B cell (primary cell): ENCODE measurements around the gene EGR2. TPM values are rescaled to one million over a fixed set of nuclear protein-coding genes. Genes with fewer than 3 reads are reported as not detected.

Experiments used
- ATAC-seq: fragments of 200-7000 bp; cut with Tn5 transposase; one replicate; pipeline ENCODE4 v1.10.0; 2021; ENCODE audit warnings: low read depth, mild to moderate bottlenecking, moderate number of reproducible peaks, moderate library complexity
- CTCF ChIA-PET: fragments of 350-600 bp; sonication (Branson Sonifier 250); formaldehyde crosslinking; loops from one replicate; lab custom pipeline; 2021; ENCODE audit warnings: antibody characterized with exemption, inconsistent platforms; lab: Charles Lee
- POLR2A ChIA-PET: fragments of 350-600 bp; sonication (Branson Sonifier 250); formaldehyde crosslinking; loops from one replicate; lab custom pipeline; 2021; ENCODE audit warnings: antibody characterized with exemption; lab: Charles Lee
- DNase-seq: peaks from one replicate; pipeline ENCODE4 v3.0.0; 2013
- H2AFZ ChIP-seq: 2 replicates; pipeline ENCODE4 v1.6.1; 2012; ENCODE audit warnings: mild to moderate bottlenecking, low read depth, low read length; ENCODE audit not compliant: insufficient read depth, poor library complexity, severe bottlenecking
- H3K27ac ChIP-seq, 2 donors: 1 replicate in 1 of 2; 2 replicates in 1 of 2; pipeline ENCODE4 v1.5.1; 2012 to 2013; ENCODE audit warnings: low read length in 2 of 2, mild to moderate bottlenecking in 2 of 2, moderate library complexity in 1 of 2
- H3K27me3 ChIP-seq, 4 experiments: fragments of 200-600 bp in 1 of 4; sonication (generic) in 1 of 4; replicated peaks in 1 of 4; 1 replicate in 2 of 4; 2 replicates in 2 of 4; pipeline versions ENCODE4 v1.6.1 to v1.7.0; 2013 to 2016; ENCODE audit warnings: low read length in 3 of 4, mild to moderate bottlenecking in 2 of 4, mixed read lengths in 1 of 4, moderate library complexity in 1 of 4; ENCODE audit not compliant: insufficient read depth in 4 of 4, control insufficient read depth in 3 of 4; ENCODE audit errors: control extremely low read depth in 1 of 4
- H3K36me3 ChIP-seq, 2 experiments: replicated peaks in 1 of 2; 1 replicate in 1 of 2; 2 replicates in 1 of 2; pipeline versions ENCODE4 v1.6.1 to v1.7.1; 2013; ENCODE audit warnings: low read length in 1 of 2; ENCODE audit not compliant: insufficient read depth in 2 of 2, control insufficient read depth in 1 of 2; ENCODE audit errors: control extremely low read depth in 1 of 2, extremely low read depth in 1 of 2
- H3K4me1 ChIP-seq, 2 donors: fragments of 200-600 bp in 1 of 2; sonication (generic) in 1 of 2; 1 replicate in 1 of 2; 2 replicates in 1 of 2; pipeline versions ENCODE4 v1.5.1 to v1.6.1; 2013 to 2017; ENCODE audit warnings: low read length in 2 of 2; ENCODE audit not compliant: control insufficient read depth in 2 of 2, insufficient read depth in 2 of 2
- H3K4me2 ChIP-seq: replicated peaks from 2 replicates; pipeline ENCODE3; 2012; ENCODE audit warnings: mild to moderate bottlenecking, low read depth, low read length; ENCODE audit not compliant: poor library complexity, severe bottlenecking
- H3K4me3 ChIP-seq, 5 experiments: fragments of 200-600 bp in 1 of 5; sonication (generic) in 1 of 5; 1 replicate in 3 of 5; 2 replicates in 2 of 5; pipeline versions ENCODE4 v1.5.1 to v1.7.0; 2011 to 2016; ENCODE audit warnings: low read length in 4 of 5, mild to moderate bottlenecking in 4 of 5, low read depth in 2 of 5, control low read depth in 1 of 5, moderate library complexity in 1 of 5; ENCODE audit not compliant: insufficient read depth in 1 of 5; ENCODE audit errors: control extremely low read depth in 1 of 5, extremely low read depth in 1 of 5
- H3K79me2 ChIP-seq: fragments of 200-600 bp; sonication (generic); one replicate; pipeline ENCODE4 v1.6.0; 2016; ENCODE audit warnings: low read length; ENCODE audit not compliant: control insufficient read depth, insufficient read depth
- H3K9ac ChIP-seq: fragments of 200-600 bp; sonication (generic); 2 replicates; pipeline ENCODE4 v1.6.1; 2017; ENCODE audit warnings: mild to moderate bottlenecking, low read length, moderate library complexity
- H3K9me3 ChIP-seq, 3 donors: one replicate each; pipeline versions ENCODE4 v1.6.1 to v1.7.1; 2013; ENCODE audit warnings: low read length in 2 of 3; ENCODE audit not compliant: control insufficient read depth in 2 of 3, insufficient read depth in 1 of 3; ENCODE audit errors: control extremely low read depth in 1 of 3
- H4K20me1 ChIP-seq: 2 replicates; pipeline ENCODE4 v1.6.0; 2012; ENCODE audit warnings: mild to moderate bottlenecking, low read length; ENCODE audit not compliant: insufficient read depth, control insufficient read depth, poor library complexity, severe bottlenecking
- H3K27ac Mint-ChIP-seq: one replicate; pipeline ENCODE4 v1.8.0; 2021; ENCODE audit warnings: mixed read lengths
- H3K27me3 Mint-ChIP-seq: one replicate; pipeline ENCODE4 v1.8.0; 2021; ENCODE audit warnings: mixed read lengths
- H3K4me1 Mint-ChIP-seq: one replicate; pipeline ENCODE4 v1.8.0; 2021; ENCODE audit warnings: mixed read lengths
- H3K4me3 Mint-ChIP-seq: one replicate; pipeline ENCODE4 v1.8.0; 2021; ENCODE audit warnings: mixed read lengths
- H3K9me3 Mint-ChIP-seq: one replicate; pipeline ENCODE4 v1.8.0; 2022; ENCODE audit warnings: mixed read lengths; ENCODE audit not compliant: insufficient read depth
- EZH2 ChIP-seq: IDR thresholded peaks from 2 replicates; pipeline ENCODE4 v1.6.1; 2012; ENCODE audit warnings: borderline replicate concordance, low read depth, mild to moderate bottlenecking, moderate library complexity, low read length; ENCODE audit not compliant: insufficient read depth, poor library complexity, severe bottlenecking
- WGBS: methylation state at CpG from one replicate; pipeline ENCODE4 v1.1.5; 2013; ENCODE audit warnings: missing lambda C conversion rate; ENCODE audit not compliant: insufficient coverage; 5-methylcytosine and 5-hydroxymethylcytosine counted together
- intact Hi-C: fragments of 100-400 bp; cut with micrococcal nuclease; formaldehyde crosslinking; loops from one replicate; pipeline ENCODE4 v1.10.0; 2022
- polyA plus RNA-seq: library from polyadenylated mRNA; depleted of rRNA; stranded (reverse); fragments of >200 nt; gene quantifications from 2 replicates; pipeline ENCODE4 v1.2.3, GENCODE V29; 2012
- total RNA-seq, 2 donors: library from RNA; stranded (reverse); fragments of 120-200 nt in 1 of 2; gene quantifications; 1 replicate in 1 of 2; 2 replicates in 1 of 2; pipeline versions ENCODE4 v1.2.3 to v1.2.4, GENCODE V29; 2013 to 2022
- TF ChIP-seq, protein P1 (sequence below): fragments of 200-600 bp; IDR thresholded peaks from one replicate; pipeline ENCODE4 v1.8.0; 2022; ENCODE audit warnings: antibody characterized with exemption, mild to moderate bottlenecking

EGR2 gene
- total and polyA plus RNA-seq, 2 donors (not counting 1 experiment from before 2014, with no cell fraction given) = 6.3 to 10.9 TPM

DNA sequence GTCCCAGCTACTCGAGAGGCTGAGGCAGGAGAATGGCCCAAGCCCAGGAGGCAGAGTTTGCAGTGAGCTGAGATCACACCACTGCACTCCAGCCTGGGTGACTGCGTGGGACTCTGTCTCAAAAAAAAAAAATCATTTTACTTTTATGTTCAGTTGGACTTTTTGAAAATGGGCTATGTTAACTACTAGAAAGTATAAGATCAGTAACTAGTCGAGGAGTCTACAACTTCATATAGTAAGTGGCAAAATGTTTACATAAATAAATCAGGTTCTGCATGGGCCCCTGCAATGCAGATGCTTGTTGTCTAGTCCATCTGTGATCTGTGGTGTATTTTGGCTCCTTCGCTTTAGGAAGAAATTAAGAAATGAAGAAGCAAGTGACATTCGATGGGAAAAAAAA lies 23.9 kb downstream of the EGR2 start:
- Histone ChIP-seq H3K79me2 (no peaks in the 10 kb centered on the region), H3K4me1 (no peaks in the 10 kb centered on the region), H3K9me3 (no peaks in the 10 kb centered on the region), H2AFZ (no peak overlapping the region), H3K27me3 (peaks cover 0 to 4% (median 0%) of the 10 kb centered on the region in 4 experiments), H3K4me3 (no peak overlapping the region), H4K20me1 (no peaks in the 10 kb centered on the region), H3K27ac (no peak overlapping the region), H3K36me3 (no peaks in the 10 kb centered on the region), H3K4me2 (no peak overlapping the region), H3K9ac (no peak overlapping the region)
- TF ChIP-seq, protein P1, sequence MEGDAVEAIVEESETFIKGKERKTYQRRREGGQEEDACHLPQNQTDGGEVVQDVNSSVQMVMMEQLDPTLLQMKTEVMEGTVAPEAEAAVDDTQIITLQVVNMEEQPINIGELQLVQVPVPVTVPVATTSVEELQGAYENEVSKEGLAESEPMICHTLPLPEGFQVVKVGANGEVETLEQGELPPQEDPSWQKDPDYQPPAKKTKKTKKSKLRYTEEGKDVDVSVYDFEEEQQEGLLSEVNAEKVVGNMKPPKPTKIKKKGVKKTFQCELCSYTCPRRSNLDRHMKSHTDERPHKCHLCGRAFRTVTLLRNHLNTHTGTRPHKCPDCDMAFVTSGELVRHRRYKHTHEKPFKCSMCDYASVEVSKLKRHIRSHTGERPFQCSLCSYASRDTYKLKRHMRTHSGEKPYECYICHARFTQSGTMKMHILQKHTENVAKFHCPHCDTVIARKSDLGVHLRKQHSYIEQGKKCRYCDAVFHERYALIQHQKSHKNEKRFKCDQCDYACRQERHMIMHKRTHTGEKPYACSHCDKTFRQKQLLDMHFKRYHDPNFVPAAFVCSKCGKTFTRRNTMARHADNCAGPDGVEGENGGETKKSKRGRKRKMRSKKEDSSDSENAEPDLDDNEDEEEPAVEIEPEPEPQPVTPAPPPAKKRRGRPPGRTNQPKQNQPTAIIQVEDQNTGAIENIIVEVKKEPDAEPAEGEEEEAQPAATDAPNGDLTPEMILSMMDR = no peak
- TF ChIP-seq EZH2 = no peak
- intact Hi-C loops = no loop called here
- Mint-ChIP-seq H3K4me3 (no peak overlapping the region), H3K27me3 (peaks cover 16% of the 10 kb centered on the region), H3K4me1 (no peaks in the 10 kb centered on the region), H3K9me3 (no peaks in the 10 kb centered on the region), H3K27ac (no peak overlapping the region)
- CTCF ChIA-PET = interaction anchor here (0.8 kb wide), 1 partner anchor 17 kb away, joined by 3 read pairs; no protein-coding TSS in a partner anchor
- ATAC-seq (no peak), DNase-seq (no peak)
- 100% methylated on average over 1 of the region's 5 CpGs for WGBS
- POLR2A ChIA-PET = no interaction called here

DNA sequence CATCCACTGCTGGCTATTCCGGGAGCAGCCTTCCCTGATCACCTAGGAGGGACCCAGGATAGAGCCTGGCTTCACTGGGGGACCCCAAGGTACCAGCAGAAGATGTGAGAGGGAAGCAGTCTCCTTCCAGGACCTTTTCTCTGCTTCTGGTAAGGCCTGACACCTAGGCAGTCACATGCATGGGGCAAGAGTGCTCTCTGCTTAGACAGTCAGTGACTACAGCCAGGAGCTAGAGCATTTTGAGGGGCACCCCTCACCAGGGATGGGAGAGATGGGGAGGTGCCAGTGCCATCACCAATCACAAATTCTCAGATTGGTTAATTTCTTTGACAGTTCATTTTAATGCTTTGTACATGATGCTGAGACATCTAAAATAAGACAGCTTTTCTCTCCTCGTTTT lies 25.6 kb downstream of the EGR2 start:
- no peaks in the 10 kb centered on the region for H3K4me1 ChIP-seq
- POLR2A ChIA-PET = no interaction called here

More for the DNA sequence above, 25.6 kb downstream of the EGR2 start:
- intact Hi-C loops = no loop called here
- H4K20me1 ChIP-seq = no peaks in the 10 kb centered on the region
- TF ChIP-seq, protein P1 = no peak
- TF ChIP-seq EZH2 = no peak
- no peak overlapping the region for H3K4me3 Mint-ChIP-seq
- no peak overlapping the region for H3K27ac Mint-ChIP-seq
- H3K9ac ChIP-seq = no peak overlapping the region
- CTCF ChIA-PET = interaction anchor here (0.9 kb wide), 1 partner anchor 12 kb away, joined by 3 read pairs; no protein-coding TSS in a partner anchor
- H3K27me3 Mint-ChIP-seq = peaks cover 2% of the 10 kb centered on the region
- no peaks in the 10 kb centered on the region for H3K79me2 ChIP-seq
- H3K27me3 ChIP-seq = no peaks in the 10 kb centered on the region
- no peak for ATAC-seq
- H2AFZ ChIP-seq = no peak overlapping the region
- whole genome bisulfite sequencing = 80% methylated on average over 1 of the region's 2 CpGs
- peaks cover 2% of the 10 kb centered on the region for H3K9me3 Mint-ChIP-seq
- no peak for DNase-seq
- no peak overlapping the region for H3K4me3 ChIP-seq
- H3K4me1 Mint-ChIP-seq = no peaks in the 10 kb centered on the region
- no peak overlapping the region for H3K4me2 ChIP-seq
- H3K36me3 ChIP-seq = no peaks in the 10 kb centered on the region
- peaks cover 0 to 1% (median 0%) of the 10 kb centered on the region in 3 donors for H3K9me3 ChIP-seq
- no peak overlapping the region for H3K27ac ChIP-seq
